A673 (cell line): Measurements from ENCODE around the gene BICD2. TPM values are rescaled to one million over a fixed set of nuclear protein-coding genes. Genes with fewer than 3 reads are reported as not detected.
"Not testable (repeated sequence)": the region's sequence is repeated elsewhere in the genome, so short reads cannot be mapped to it uniquely, and the experiment has no call there.

Source experiments
- BruUV-seq: library from RNA; stranded (reverse); fragments of 400-500 nt; replicated peaks from 2 replicates; lab custom pipeline; 2021; lab: Mats Ljungman, UMichigan
- CTCF ChIA-PET: fragments of 300-600 bp; sonication (Branson Sonifier 250); formaldehyde crosslinking; loops from one replicate; lab custom pipeline; 2022; ENCODE audit warnings: antibody characterized with exemption; lab: Charles Lee
- POLR2A ChIA-PET: fragments of 300-600 bp; sonication (Branson Sonifier 250); formaldehyde crosslinking; loops from one replicate; lab custom pipeline; 2022; ENCODE audit warnings: antibody characterized with exemption; ENCODE audit not compliant: low non-redundant PET; lab: Charles Lee
- DNase-seq: peaks from one replicate; pipeline ENCODE4 v3.0.0-alpha.2; 2015; ENCODE audit warnings: low spot score
- H3K27ac ChIP-seq: fragments of 200-600 bp; sonication (generic); 2 replicates; pipeline ENCODE4 v1.5.1; 2016; ENCODE audit warnings: mixed run types, low read depth, mild to moderate bottlenecking, mixed read lengths, antibody characterized with exemption, low read length; ENCODE audit not compliant: poor library complexity, severe bottlenecking
- H3K27me3 ChIP-seq: fragments of 200-600 bp; sonication (generic); replicated peaks from 2 replicates; pipeline ENCODE4 v1.6.1; 2017; ENCODE audit warnings: mixed run types, low read depth, mild to moderate bottlenecking, mixed read lengths, antibody characterized with exemption, low read length; ENCODE audit not compliant: insufficient read depth, poor library complexity
- H3K36me3 ChIP-seq: fragments of 200-600 bp; sonication (generic); 2 replicates; pipeline ENCODE4 v1.6.1; 2016; ENCODE audit warnings: mixed run types, mild to moderate bottlenecking, mixed read lengths, antibody characterized with exemption, low read length; ENCODE audit not compliant: insufficient read depth, poor library complexity, severe bottlenecking
- H3K4me1 ChIP-seq: fragments of 200-600 bp; sonication (generic); 2 replicates; pipeline ENCODE4 v1.6.1; 2017; ENCODE audit warnings: mixed run types, mild to moderate bottlenecking, mixed read lengths, antibody characterized with exemption, low read length; ENCODE audit not compliant: insufficient read depth, poor library complexity, severe bottlenecking
- H3K4me3 ChIP-seq: fragments of 200-600 bp; sonication (generic); 2 replicates; pipeline ENCODE4 v1.5.1; 2016; ENCODE audit warnings: low read depth, mixed run types, mild to moderate bottlenecking, mixed read lengths, low read length; ENCODE audit not compliant: poor library complexity, severe bottlenecking
- H3K9me3 ChIP-seq: fragments of 200-600 bp; sonication (generic); 2 replicates; pipeline ENCODE4 v1.6.1; 2016; ENCODE audit warnings: mixed run types, low read depth, mild to moderate bottlenecking, mixed read lengths, antibody characterized with exemption, low read length; ENCODE audit not compliant: poor library complexity, severe bottlenecking
- CTCF ChIP-seq: fragments of 300-800, 200-600 bp; sonication (generic); conservative IDR thresholded peaks from 2 replicates; pipeline ENCODE4 v1.5.1; 2017; ENCODE audit warnings: low read depth, mild to moderate bottlenecking, antibody characterized with exemption, low read length, moderate library complexity, mixed read lengths
- EZH2 ChIP-seq: fragments of 200-600 bp; sonication (generic); IDR thresholded peaks from 2 replicates; pipeline ENCODE4 v1.6.1; 2017; ENCODE audit warnings: borderline replicate concordance, low read depth, mild to moderate bottlenecking, mixed read lengths, antibody characterized with exemption, low read length; ENCODE audit not compliant: poor library complexity, severe bottlenecking
- intact Hi-C: fragments of 100-400 bp; cut with micrococcal nuclease; formaldehyde crosslinking; loops from one replicate; pipeline ENCODE4 v1.10.0; 2022; ENCODE audit not compliant: unreplicated experiment
- total RNA-seq: library from RNA; stranded (reverse); gene quantifications from 2 replicates; pipeline ENCODE4 v1.2.3, GENCODE V29; 2021

BICD2 gene
- total RNA-seq, 1 experiment from 2014 or later: 47.8 TPM

DNA sequence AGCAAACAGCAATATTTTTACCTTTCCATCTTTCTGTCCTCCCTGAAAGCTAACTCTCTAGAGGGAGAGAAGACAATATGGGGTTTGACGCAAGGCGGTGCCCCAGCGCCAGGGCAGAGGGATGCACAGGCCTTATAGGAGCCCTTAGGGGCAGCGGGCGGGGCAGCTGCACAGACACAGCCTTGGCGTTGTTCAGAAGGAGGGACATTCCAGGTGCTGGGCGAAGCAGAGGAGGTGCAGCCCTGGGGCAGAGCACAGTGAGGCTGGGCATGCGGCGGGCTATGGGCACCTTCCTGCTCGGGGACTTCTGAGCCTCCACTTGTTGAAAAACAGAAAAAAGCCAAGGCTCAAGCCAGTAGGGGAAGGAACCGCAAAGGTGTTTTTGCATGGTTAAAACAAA, 33.7 kb upstream of the BICD2 start:
- Histone ChIP-seq H3K4me3 (no peak overlapping the region), H3K27ac (no peak overlapping the region), H3K9me3 (no peaks in the 10 kb centered on the region), H3K4me1 (no peaks in the 10 kb centered on the region), H3K36me3 (no peaks in the 10 kb centered on the region), H3K27me3 (peaks cover 55% of the 10 kb centered on the region)
- no peak for DNase-seq
- CTCF ChIA-PET: no interaction called here
- POLR2A ChIA-PET: interaction anchor here (0.6 kb wide), 1 partner anchor 1002 kb away, joined by 20 read pairs; no protein-coding TSS in a partner anchor
- no peak for TF ChIP-seq CTCF
- no peak for TF ChIP-seq EZH2
- intact Hi-C loops: loop anchor here (10.0 kb wide), 1 partner anchor 474 kb away; the partner anchor contains the start of genes CENPP and NOL8
- BruUV-seq: no TSS peak

DNA sequence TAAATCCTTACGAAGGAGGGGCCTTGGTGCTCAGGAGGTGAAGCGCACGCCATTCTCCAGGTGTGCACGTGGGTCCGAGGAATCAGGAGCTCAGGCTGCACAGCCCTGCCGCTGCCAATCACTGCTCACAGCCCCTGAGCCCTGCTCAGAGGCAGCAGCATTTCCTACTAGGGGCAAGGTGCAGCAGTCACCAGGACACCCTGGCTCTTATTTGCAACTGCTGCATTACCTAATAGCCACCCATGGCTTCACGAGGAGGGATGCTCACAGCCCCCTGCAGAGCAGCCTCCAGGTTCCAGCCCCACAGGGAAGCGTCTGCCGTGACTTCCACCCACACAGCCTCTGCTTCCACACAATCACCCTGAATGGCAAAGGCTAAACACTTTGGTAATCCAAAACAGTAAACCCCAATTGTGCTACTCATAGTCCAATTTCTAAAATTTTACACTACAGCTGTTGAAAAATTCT, 31.7 kb upstream of the BICD2 start:
- CTCF ChIA-PET, BruUV-seq, H3K4me3 ChIP-seq, H3K27ac ChIP-seq, H3K36me3 ChIP-seq, DNase-seq, H3K4me1 ChIP-seq, H3K9me3 ChIP-seq, POLR2A ChIA-PET: not testable (repeated sequence)
- intact Hi-C loops: loop anchor here (10.0 kb wide), 1 partner anchor 472 kb away; the partner anchor contains the start of genes CENPP and NOL8
- H3K27me3 ChIP-seq: peaks cover 41% of the 10 kb centered on the region

DNA sequence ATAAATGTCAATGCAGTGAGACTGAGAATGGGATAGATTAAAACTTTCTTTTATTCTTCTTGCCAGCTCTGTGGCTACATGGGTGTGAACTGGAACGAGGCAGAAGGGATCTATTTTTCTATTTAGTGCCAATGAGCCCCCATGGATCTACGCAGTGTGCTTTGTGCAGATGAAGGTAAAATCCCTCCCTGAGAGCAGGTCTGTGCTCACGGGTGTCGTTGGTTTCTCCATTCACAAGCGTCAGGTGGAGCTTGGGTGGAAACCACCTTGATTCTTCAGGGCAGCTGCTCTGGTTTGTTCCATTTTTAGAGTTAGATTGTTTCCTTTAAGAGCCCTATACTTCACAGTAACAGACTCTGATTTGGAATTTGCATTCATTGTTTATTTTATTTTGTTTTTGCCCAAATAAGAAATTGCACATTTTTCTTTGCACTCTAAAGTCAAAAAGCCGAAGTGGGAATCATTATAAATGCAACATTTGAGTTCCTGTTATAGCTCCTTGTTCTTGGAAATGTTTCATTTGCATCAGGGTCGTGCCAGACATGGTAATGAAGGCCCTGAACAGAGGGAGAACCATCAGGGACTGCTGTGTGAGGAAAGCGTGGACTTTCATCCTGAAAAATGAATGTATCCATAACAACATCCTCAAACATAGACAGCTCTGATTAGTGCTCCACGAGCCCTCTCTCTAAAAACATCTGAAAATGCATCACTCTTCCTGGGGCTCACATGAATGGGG, 31.1 kb upstream of the BICD2 start:
- CTCF ChIA-PET: no interaction called here
- intact Hi-C loops: loop anchor here (10.0 kb wide), 1 partner anchor 471 kb away; the partner anchor contains the start of genes CENPP and NOL8
- TF ChIP-seq EZH2: no peak
- TF ChIP-seq CTCF: no peak

DNA sequence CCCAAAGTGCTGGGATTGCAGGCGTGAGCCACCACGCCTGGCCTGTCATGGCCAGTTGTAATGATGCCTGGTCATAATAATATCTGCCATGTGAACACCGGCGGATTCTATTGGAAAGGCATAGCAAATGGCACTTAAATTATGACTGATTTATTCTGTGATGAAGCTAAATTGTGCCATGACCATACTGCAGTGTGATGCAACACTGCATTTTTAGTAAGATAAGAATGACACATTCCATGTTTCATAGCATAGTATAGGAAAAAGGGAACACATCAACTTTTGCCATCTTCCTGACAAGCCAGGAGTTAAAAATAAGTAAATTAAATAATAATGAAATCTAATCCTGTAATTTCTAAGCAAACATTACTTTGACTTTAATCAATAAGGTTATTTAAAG, 30.4 kb upstream of the BICD2 start:
- Histone ChIP-seq H3K9me3 (no peaks in the 10 kb centered on the region), H3K4me1 (no peaks in the 10 kb centered on the region), H3K4me3 (no peak overlapping the region), H3K36me3 (no peaks in the 10 kb centered on the region), H3K27me3 (peaks cover 40% of the 10 kb centered on the region), H3K27ac (no peak overlapping the region)
- no peak for TF ChIP-seq CTCF
- no peak for TF ChIP-seq EZH2
- BruUV-seq: no TSS peak
- intact Hi-C loops: loop anchor here (10.0 kb wide), 1 partner anchor 470 kb away; the partner anchor contains the start of genes CENPP and NOL8
- POLR2A ChIA-PET: no interaction called here
- CTCF ChIA-PET: no interaction called here
- no peak for DNase-seq

More for the DNA sequence above, 31.1 kb upstream of the BICD2 start:
- POLR2A ChIA-PET: no interaction called here
- Histone ChIP-seq H3K27ac (no peak overlapping the region), H3K36me3 (no peaks in the 10 kb centered on the region), H3K27me3 (peaks cover 40% of the 10 kb centered on the region), H3K4me3 (no peak overlapping the region), H3K9me3 (no peaks in the 10 kb centered on the region), H3K4me1 (no peaks in the 10 kb centered on the region)
- no peak for DNase-seq
- BruUV-seq: no TSS peak
